Measurements from ENCODE around the gene HLCS. TPM values are rescaled to one million over a fixed set of nuclear protein-coding genes. Genes with fewer than 3 reads are reported as not detected.

The HLCS gene
- total and polyA plus RNA-seq, 2 of the 4 experiments (the other 2 are of a cell fraction): 10.6 to 21.0 TPM

DNA sequence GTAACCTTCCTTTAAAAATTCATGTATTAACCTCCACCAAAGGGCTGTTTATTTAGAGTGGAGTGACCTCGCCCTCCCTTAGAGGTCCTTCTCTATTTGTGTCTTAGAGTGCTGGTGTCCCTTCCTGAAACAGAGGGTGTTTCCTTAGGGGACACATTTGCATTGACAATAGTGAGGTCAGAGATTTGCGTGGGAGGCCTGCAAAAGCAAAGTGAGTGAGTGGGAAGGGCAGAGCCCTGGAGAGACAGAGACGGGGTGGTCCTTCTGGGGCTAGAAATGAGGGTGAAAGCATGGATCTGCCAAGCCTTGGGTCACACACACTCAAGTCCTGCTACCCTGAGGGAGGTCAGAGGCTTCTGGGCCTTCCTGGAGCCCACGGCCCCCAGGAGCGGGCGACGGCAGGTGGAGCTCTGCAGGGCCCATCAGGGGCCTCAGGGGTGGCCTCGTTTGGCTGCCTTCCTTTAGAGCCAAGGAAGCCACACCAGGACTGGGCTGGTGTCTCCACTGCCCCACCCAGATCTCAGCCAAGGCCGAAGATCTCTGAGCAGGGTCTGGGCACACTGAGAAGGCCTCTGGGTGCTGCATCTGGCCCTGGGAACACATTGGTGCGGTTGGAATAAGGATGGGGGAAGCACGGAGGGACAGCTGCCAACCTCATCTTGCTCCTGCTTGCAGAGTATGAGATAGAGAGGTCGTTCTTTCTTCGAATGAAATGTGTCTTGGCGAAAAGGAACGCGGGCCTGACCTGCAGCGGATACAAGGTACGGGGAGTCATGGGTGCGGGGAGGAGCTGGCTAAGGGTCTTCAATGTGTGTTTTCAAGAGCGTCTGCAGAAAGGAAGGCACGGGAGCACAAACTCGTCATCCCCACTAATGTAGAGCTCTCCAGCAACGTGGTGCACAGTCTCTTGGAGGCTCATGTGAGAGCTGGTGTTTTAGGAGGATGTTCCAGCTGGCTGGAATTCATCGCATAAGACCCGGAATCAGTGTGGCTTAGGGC is 243.8 kb downstream of the HLCS start:
- Histone ChIP-seq H3K4me2 (ENCODE audit: low read depth, low read length) (no peak overlapping the region), H3K18ac (ENCODE audit: low read depth, low read length) (no peak overlapping the region), H3K9me3 (ENCODE audit: control insufficient read depth, insufficient read depth, low read length) (no peaks in the 10 kb centered on the region), H2AK5ac (ENCODE audit: low read depth, low read length) (no peak overlapping the region), H2BK15ac (ENCODE audit: low read depth, low read length) (no peak overlapping the region), H3K4ac (ENCODE audit: low read depth, low read length) (no peak overlapping the region), H2AFZ (replicated peaks; ENCODE audit: low read length, poor library complexity) (no peak overlapping the region), H3K4me1 (ENCODE audit: control insufficient read depth, insufficient read depth, low read length) (no peaks in the 10 kb centered on the region), H2BK5ac (ENCODE audit: low read depth, low read length, poor library complexity, severe bottlenecking) (no peak overlapping the region), H2AK9ac (replicated peaks; ENCODE audit: low read depth, low read length, poor library complexity) (no peak overlapping the region), H4K20me1 (ENCODE audit: insufficient read depth, low read length) (no peaks in the 10 kb centered on the region), H3K56ac (ENCODE audit: extremely low read depth, insufficient read depth, low read length) (no peak overlapping the region), H3K36me3 (ENCODE audit: control insufficient read depth, insufficient read depth, low read length) (no peaks in the 10 kb centered on the region), H2BK120ac (ENCODE audit: low read depth, low read length) (no peak overlapping the region), H3K79me1 (ENCODE audit: low read depth in 1 of 2, low read length in 2 of 2) (no peaks in the 10 kb centered on the region), H3K27ac (ENCODE audit: insufficient read depth, low read length) (no peak overlapping the region), H4K5ac (ENCODE audit: low read depth, low read length) (no peak overlapping the region), H3K27me3 (ENCODE audit: control insufficient read depth, insufficient read depth, low read length) (peaks cover 53% of the 10 kb centered on the region), H2BK20ac (ENCODE audit: low read depth, low read length) (no peak overlapping the region), H3K9me1 (ENCODE audit: insufficient read depth, low read length) (0 out of 2 replicates have a peak, but pooled peaks cover 2% of the 10 kb centered on the region), H3K14ac (replicated peaks; ENCODE audit: low read depth, low read length) (no peak overlapping the region), H3K23ac (ENCODE audit: low read depth, low read length) (no peak overlapping the region), H3K9ac (ENCODE audit: low read depth, low read length) (no peak overlapping the region), H4K91ac (ENCODE audit: insufficient read depth, low read depth, low read length) (no peak overlapping the region), H3K4me3 (ENCODE audit: insufficient read depth, low read depth, low read length) (no peak overlapping the region), H4K8ac (ENCODE audit: low read depth in 2 of 2, low read length in 2 of 2) (no peak overlapping the region)
- 86% methylated on average over 8 of the region's 25 CpGs; no CpG with 5 or more reads in 1 of the 2 experiments for WGBS, 2 experiments (ENCODE audit: extremely low coverage in 2 of 2, insufficient read length in 1 of 2)
- dilution Hi-C loops (cut with HindIII; ENCODE audit: low sequenced_read_pairs, unreplicated experiment) (no loop called here), intact Hi-C loops (cut with micrococcal nuclease) (no loop called here), in situ Hi-C loops (cut with MboI; ENCODE audit: low sequenced_read_pairs) (no loop called here)
- ChIA-PET POLR2A (ENCODE audit: unreplicated experiment) (no interaction called here), CTCF (no interaction called here)
- BruUV-seq (replicated peaks): no TSS peak
- DNase-seq (no peak), ATAC-seq (ENCODE audit: low read depth) (no peak)
- TF ChIP-seq MAFK (IDR thresholded peaks at IDR 0.05; ENCODE audit: low read depth, low read length): no peak
- no peak for TF ChIP-seq POLR2A (IDR thresholded peaks at IDR 0.05; ENCODE audit: low read depth, low read length)
- no peak for TF ChIP-seq MXI1 (IDR thresholded peaks at IDR 0.05; ENCODE audit: borderline replicate concordance, low read depth, low read length)
- no peak for TF ChIP-seq RAD21 (IDR thresholded peaks at IDR 0.05; ENCODE audit: low read length)
- TF ChIP-seq, protein P1, sequence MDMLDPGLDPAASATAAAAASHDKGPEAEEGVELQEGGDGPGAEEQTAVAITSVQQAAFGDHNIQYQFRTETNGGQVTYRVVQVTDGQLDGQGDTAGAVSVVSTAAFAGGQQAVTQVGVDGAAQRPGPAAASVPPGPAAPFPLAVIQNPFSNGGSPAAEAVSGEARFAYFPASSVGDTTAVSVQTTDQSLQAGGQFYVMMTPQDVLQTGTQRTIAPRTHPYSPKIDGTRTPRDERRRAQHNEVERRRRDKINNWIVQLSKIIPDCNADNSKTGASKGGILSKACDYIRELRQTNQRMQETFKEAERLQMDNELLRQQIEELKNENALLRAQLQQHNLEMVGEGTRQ (IDR thresholded peaks at IDR 0.05; ENCODE audit: low read depth, low read length): no peak
- TF ChIP-seq RCOR1 (IDR thresholded peaks at IDR 0.05; ENCODE audit: insufficient replicate concordance, low read length): no peak
- TF ChIP-seq CEBPB (IDR thresholded peaks at IDR 0.05; ENCODE audit: low read depth, low read length): no peak
- no peak for TF ChIP-seq NFE2L2 (IDR thresholded peaks at IDR 0.05; ENCODE audit: low read depth, low read length)
- TF ChIP-seq FOS (IDR thresholded peaks at IDR 0.05; ENCODE audit: low read depth, low read length): no peak
- TF ChIP-seq, protein P2, sequence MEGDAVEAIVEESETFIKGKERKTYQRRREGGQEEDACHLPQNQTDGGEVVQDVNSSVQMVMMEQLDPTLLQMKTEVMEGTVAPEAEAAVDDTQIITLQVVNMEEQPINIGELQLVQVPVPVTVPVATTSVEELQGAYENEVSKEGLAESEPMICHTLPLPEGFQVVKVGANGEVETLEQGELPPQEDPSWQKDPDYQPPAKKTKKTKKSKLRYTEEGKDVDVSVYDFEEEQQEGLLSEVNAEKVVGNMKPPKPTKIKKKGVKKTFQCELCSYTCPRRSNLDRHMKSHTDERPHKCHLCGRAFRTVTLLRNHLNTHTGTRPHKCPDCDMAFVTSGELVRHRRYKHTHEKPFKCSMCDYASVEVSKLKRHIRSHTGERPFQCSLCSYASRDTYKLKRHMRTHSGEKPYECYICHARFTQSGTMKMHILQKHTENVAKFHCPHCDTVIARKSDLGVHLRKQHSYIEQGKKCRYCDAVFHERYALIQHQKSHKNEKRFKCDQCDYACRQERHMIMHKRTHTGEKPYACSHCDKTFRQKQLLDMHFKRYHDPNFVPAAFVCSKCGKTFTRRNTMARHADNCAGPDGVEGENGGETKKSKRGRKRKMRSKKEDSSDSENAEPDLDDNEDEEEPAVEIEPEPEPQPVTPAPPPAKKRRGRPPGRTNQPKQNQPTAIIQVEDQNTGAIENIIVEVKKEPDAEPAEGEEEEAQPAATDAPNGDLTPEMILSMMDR (conservative IDR thresholded peaks at IDR 0.05; ENCODE audit: low read depth, low read length): no peak
- TF ChIP-seq RFX5 (IDR thresholded peaks at IDR 0.05; ENCODE audit: low read depth, low read length): no peak
- TF ChIP-seq CHD1 (IDR thresholded peaks at IDR 0.05; ENCODE audit: low read depth, low read length): no peak
- TF ChIP-seq MAZ (IDR thresholded peaks at IDR 0.05; ENCODE audit: borderline replicate concordance, low read depth, low read length): no peak
- no peak for TF ChIP-seq BHLHE40 (IDR thresholded peaks at IDR 0.05; ENCODE audit: low read depth, low read length)
- no peak for TF ChIP-seq SMC3 (IDR thresholded peaks at IDR 0.05; ENCODE audit: low read depth, low read length)

All from IMR-90 (cell line).